Measurements from ENCODE around the gene MILR1. TPM values are rescaled to one million over a fixed set of nuclear protein-coding genes. Genes with fewer than 3 reads are reported as not detected.
A peak's percentile ranks its signal among the peaks of the same experiment; 100 is the strongest.
"Not testable (repeated sequence)": the region's sequence is repeated elsewhere in the genome, so short reads cannot be mapped to it uniquely, and the experiment has no call there.

MILR1 gene
- total RNA-seq, 4 donors from 2014 or later = 0.79 to 8.1 (median 1.8) TPM

GRCh38 chr17:64491034-64491860, 42.3 kb downstream of the MILR1 start:
- H3K36me3 ChIP-seq = peaks cover 0 to 68% (median 9%) of the 10 kb centered on the region in 3 donors
- WGBS, 2 donors = 86 to 87% methylated on average over 13 of the region's 13 CpGs

GRCh38 chr17:64491994-64492393, 43.1 kb downstream of the MILR1 start:
- no peak overlapping the region for H3K4me3 ChIP-seq
- no peaks in the 10 kb centered on the region for H3K27me3 ChIP-seq
- peaks cover 0 to 63% (median 9%) of the 10 kb centered on the region in 3 donors for H3K36me3 ChIP-seq
- H3K9me3 ChIP-seq = no peaks in the 10 kb centered on the region
- WGBS, 2 donors = 41 to 46% methylated on average over 3 of the region's 3 CpGs
- TF ChIP-seq CTCF (IDR thresholded peaks at IDR 0.05) (no peak), POLR2A (IDR thresholded peaks at IDR 0.05) (no peak)
- intact Hi-C loops (cut with DNase I) = loop anchor here (10.0 kb wide), 1 partner anchor 67 kb away; no protein-coding TSS in a partner anchor
- H3K4me1 ChIP-seq = peaks cover 0 to 30% (median 18%) of the 10 kb centered on the region in 3 donors
- H3K27ac ChIP-seq = no peak overlapping the region
- no peak for DNase-seq

More at GRCh38 chr17:64491034-64491860, 42.3 kb downstream of the MILR1 start:
- Histone ChIP-seq H3K4me3 (no peak overlapping the region), H3K4me1 (peaks cover 0 to 26% (median 18%) of the 10 kb centered on the region in 3 donors), H3K27ac (no peak overlapping the region), H3K9me3 (no peaks in the 10 kb centered on the region), H3K27me3 (no peaks in the 10 kb centered on the region)
- intact Hi-C loops (cut with DNase I) = loop anchor here (10.0 kb wide), 1 partner anchor 66 kb away; no protein-coding TSS in a partner anchor
- peak in 5 of 6 experiments; percentile 38 to 73 (median 44) for TF ChIP-seq CTCF (IDR thresholded peaks at IDR 0.05)
- no peak for TF ChIP-seq POLR2A (IDR thresholded peaks at IDR 0.05)
- DNase-seq = no peak

- no peak for TF ChIP-seq POLR2A (IDR thresholded peaks at IDR 0.05)
- peak; percentile 33 to 66 (median 58) for TF ChIP-seq CTCF (IDR thresholded peaks at IDR 0.05)
- peaks cover 0 to 60% (median 9%) of the 10 kb centered on the region in 3 donors for H3K36me3 ChIP-seq
- WGBS, 2 donors = 56 to 68% methylated on average over 6 of the region's 6 CpGs
- H3K27me3 ChIP-seq = no peaks in the 10 kb centered on the region
- no peak overlapping the region for H3K4me3 ChIP-seq
- no peaks in the 10 kb centered on the region for H3K9me3 ChIP-seq
- peaks cover 4 to 36% (median 23%) of the 10 kb centered on the region in 3 donors for H3K4me1 ChIP-seq
- no peak overlapping the region for H3K27ac ChIP-seq
- intact Hi-C loops (cut with DNase I) = loop anchor here (10.0 kb wide), 1 partner anchor 68 kb away; no protein-coding TSS in a partner anchor
- no peak for DNase-seq
Observed at GRCh38 chr17:64492481-64493109, 43.7 kb downstream of the MILR1 start.

GRCh38 chr17:64494121-64494520, 45.2 kb downstream of the MILR1 start:
- intact Hi-C loops (cut with DNase I) = loop anchor here (10.0 kb wide), 1 partner anchor 69 kb away; no protein-coding TSS in a partner anchor
- Histone ChIP-seq H3K9me3 (no peaks in the 10 kb centered on the region), H3K4me1 (peaks cover 5 to 52% (median 31%) of the 10 kb centered on the region in 3 donors), H3K27ac (no peak overlapping the region), H3K4me3 (no peak overlapping the region), H3K36me3 (peaks cover 0 to 60% (median 10%) of the 10 kb centered on the region in 3 donors), H3K27me3 (no peaks in the 10 kb centered on the region)
- WGBS, 2 donors = 82 to 83% methylated on average over 2 of the region's 2 CpGs
- DNase-seq = no peak
- TF ChIP-seq POLR2A (IDR thresholded peaks at IDR 0.05) = no peak
- TF ChIP-seq CTCF (IDR thresholded peaks at IDR 0.05) = no peak

- Histone ChIP-seq H3K4me3 (peak overlapping the region in 2 of 4 donors; percentile 74 to 86), H3K4me1 (peaks cover 5 to 63% (median 36%) of the 10 kb centered on the region in 3 donors), H3K36me3 (peaks cover 6 to 60% (median 22%) of the 10 kb centered on the region in 3 donors)
- not testable (repeated sequence) for H3K27me3 ChIP-seq, DNase-seq, H3K9me3 ChIP-seq, H3K27ac ChIP-seq
- intact Hi-C loops (cut with DNase I) = loop anchor here (10.0 kb wide), 1 partner anchor 70 kb away; no protein-coding TSS in a partner anchor
- WGBS, 2 donors = 91 to 95% methylated on average over 5 of the region's 5 CpGs
Observed at GRCh38 chr17:64495300-64495699, 46.4 kb downstream of the MILR1 start.
